GM12878 (cell line): ENCODE measurements around the gene AFTPH. TPM values are rescaled to one million over a fixed set of nuclear protein-coding genes. Genes with fewer than 3 reads are reported as not detected.

ENCODE experiments used
- ATAC-seq: fragments of 200-7000 bp; cut with Tn5 transposase; 3 replicates; pipeline ENCODE4 v1.9.1; 2020; ENCODE audit warnings: mild to moderate bottlenecking, moderate library complexity
- BruUV-seq: library from RNA; stranded (reverse); fragments of 400-500 nt; replicated peaks from 2 replicates; lab custom pipeline; 2021; lab: Mats Ljungman, UMichigan
- CTCF ChIA-PET: fragments of 300-600 bp; sonication (Branson Sonifier 250); formaldehyde crosslinking; extraction: SDS; loops from one replicate; lab custom pipeline; 2021; ENCODE audit warnings: inconsistent platforms; lab: Yijun Ruan, JAX
- POLR2A ChIA-PET: fragments of 350-600 bp; formaldehyde crosslinking; extraction: SDS; loops from one replicate; lab custom pipeline; 2021; ENCODE audit warnings: inconsistent platforms; lab: Charles Lee
- RAD21 ChIA-PET: fragments of 300-600 bp; sonication (Branson Sonifier 250); formaldehyde crosslinking; loops from one replicate; lab custom pipeline; 2023; ENCODE audit warnings: antibody characterized with exemption; ENCODE audit not compliant: unreplicated experiment; lab: Charles Lee
- SMC1A ChIA-PET: fragments of 300-600 bp; sonication (Branson Sonifier 250); formaldehyde crosslinking; loops from one replicate; lab custom pipeline; 2023; ENCODE audit not compliant: unreplicated experiment, uncharacterized antibody; lab: Charles Lee
- DNase-seq: peaks from one replicate; pipeline ENCODE4 v3.0.0-alpha.2; 2011; ENCODE audit warnings: low read depth, low spot score
- FAIRE-seq: peaks from 3 replicates; lab custom pipeline; 2011; peaks lifted over from hg19 to GRCh38; lab: Jason Lieb, UNC
- H2AFZ ChIP-seq: 2 replicates; pipeline ENCODE4 v1.6.0; 2011; ENCODE audit warnings: low read depth, low read length, control low read depth; ENCODE audit not compliant: control insufficient read depth
- H3K27ac ChIP-seq: 2 replicates; pipeline ENCODE4 v1.5.1; 2011; ENCODE audit warnings: control low read depth; ENCODE audit not compliant: control insufficient read depth, insufficient read depth
- H3K27me3 ChIP-seq, 2 experiments: replicated peaks in 1 of 2; 2 replicates each; pipeline versions ENCODE4 v1.6.0 to v1.6.1; 2011; ENCODE audit warnings: low read length in 1 of 2; ENCODE audit not compliant: control insufficient read depth in 2 of 2, insufficient read depth in 2 of 2
- H3K36me3 ChIP-seq, 2 experiments: 2 replicates each; pipeline ENCODE4 v1.5.1; 2011; ENCODE audit warnings: low read length in 1 of 2; ENCODE audit not compliant: control insufficient read depth in 2 of 2, insufficient read depth in 2 of 2
- H3K4me1 ChIP-seq: 2 replicates; pipeline ENCODE4 v1.6.1; 2011; ENCODE audit warnings: mild to moderate bottlenecking, low read length, moderate library complexity, mixed read lengths; ENCODE audit not compliant: control insufficient read depth, insufficient read depth
- H3K4me2 ChIP-seq: 2 replicates; pipeline ENCODE4 v1.6.0; 2011; ENCODE audit warnings: control low read depth; ENCODE audit not compliant: control insufficient read depth, insufficient read depth
- H3K4me3 ChIP-seq: fragments of 200-600 bp; sonication (generic); 2 replicates; pipeline ENCODE4 v1.5.1; 2016
- H3K79me2 ChIP-seq: 2 replicates; pipeline ENCODE4 v1.6.0; 2011; ENCODE audit warnings: low read length; ENCODE audit not compliant: control insufficient read depth, insufficient read depth
- H3K9ac ChIP-seq: 2 replicates; pipeline ENCODE4 v1.8.0; 2011; ENCODE audit warnings: low read length, control low read depth, mixed read lengths; ENCODE audit not compliant: control insufficient read depth, insufficient read depth
- H3K9me3 ChIP-seq: replicated peaks from 3 replicates; pipeline ENCODE4 v1.5.1; 2011; ENCODE audit warnings: mild to moderate bottlenecking, low read length; ENCODE audit not compliant: control insufficient read depth, insufficient read depth
- H4K20me1 ChIP-seq: 2 replicates; pipeline ENCODE4 v1.6.0; 2011; ENCODE audit not compliant: control insufficient read depth, insufficient read depth
- DPF2 ChIP-seq: fragments of 450-650 bp; IDR thresholded peaks from 2 replicates; pipeline ENCODE4 v1.6.1; 2017; ENCODE audit warnings: mild to moderate bottlenecking
- ELK1 ChIP-seq: IDR thresholded peaks from 2 replicates; pipeline ENCODE4 v1.6.1; 2012; ENCODE audit warnings: low read depth, low read length, improper control_type of control experiment
- ETV6 ChIP-seq, 2 experiments: fragments of 450-650 bp in 1 of 2; IDR thresholded peaks in 1 of 2; conservative IDR thresholded peaks in 1 of 2; 2 replicates each; pipeline ENCODE4 v1.6.1; 2014; ENCODE audit warnings: antibody characterized with exemption in 1 of 2, borderline replicate concordance in 1 of 2, low read depth in 1 of 2, mild to moderate bottlenecking in 1 of 2, moderate library complexity in 1 of 2
- NFYB ChIP-seq: IDR thresholded peaks from 2 replicates; pipeline ENCODE4 v1.6.1; 2011; ENCODE audit warnings: low read depth, mild to moderate bottlenecking, low read length, improper control_type of control experiment, moderate library complexity; ENCODE audit not compliant: insufficient read depth
- POU2F2 ChIP-seq: IDR thresholded peaks from 3 replicates; pipeline ENCODE4 v1.6.1; 2011; ENCODE audit warnings: low read depth, mild to moderate bottlenecking, low read length, borderline replicate concordance
- RAD21 ChIP-seq: IDR thresholded peaks from 2 replicates; pipeline ENCODE4 v1.6.1; 2011; ENCODE audit warnings: mild to moderate bottlenecking, low read depth, low read length, moderate library complexity; ENCODE audit not compliant: insufficient read depth
- RBBP5 ChIP-seq: fragments of 200-600 bp; sonication (generic); conservative IDR thresholded peaks from 2 replicates; pipeline ENCODE4 v1.6.1; 2016
- RCOR1 ChIP-seq: conservative IDR thresholded peaks from 2 replicates; pipeline ENCODE4 v1.6.1; 2012; ENCODE audit warnings: low read depth, low read length, improper control_type of control experiment
- SREBF2 ChIP-seq: IDR thresholded peaks from 2 replicates; pipeline ENCODE4 v1.6.1; 2012; ENCODE audit warnings: mild to moderate bottlenecking, low read length
- TCF3 ChIP-seq: IDR thresholded peaks from 2 replicates; pipeline ENCODE4 v1.6.1; 2012; ENCODE audit warnings: low read depth, mild to moderate bottlenecking, low read length, borderline replicate concordance; ENCODE audit not compliant: insufficient read depth
- ZNF274 ChIP-seq: IDR thresholded peaks from one replicate; pipeline ENCODE4 v1.8.0; 2011; ENCODE audit not compliant: insufficient read length, insufficient read depth
- ZNF622 ChIP-seq: fragments of 450-650 bp; IDR thresholded peaks from 2 replicates; pipeline ENCODE4 v1.6.1; 2017; ENCODE audit warnings: mild to moderate bottlenecking, inconsistent platforms
- ZSCAN29 ChIP-seq: fragments of 450-650 bp; IDR thresholded peaks from 2 replicates; pipeline ENCODE4 v1.6.1; 2017; ENCODE audit warnings: mild to moderate bottlenecking, moderate library complexity
- WGBS: methylation state at CpG from one replicate; pipeline ENCODE4 v1.1.6; 2016; ENCODE audit warnings: low lambda C conversion rate; ENCODE audit not compliant: insufficient replicate concordance, insufficient coverage; ENCODE audit errors: missing lambda C conversion rate; 5-methylcytosine and 5-hydroxymethylcytosine counted together
- in situ Hi-C: fragments of 300-500 bp; cut with MboI; formaldehyde crosslinking; loops from 9 replicates; pipeline ENCODE4 v1.14.3; 2018; ENCODE audit warnings: mixed read lengths
- intact Hi-C: fragments of 100-400 bp; cut with micrococcal nuclease; formaldehyde crosslinking; loops from one replicate; pipeline ENCODE4 v1.14.2; 2022; ENCODE audit not compliant: unreplicated experiment
- polyA plus RNA-seq, 11 experiments: library from polyadenylated mRNA; depleted of rRNA in 4 of 11; unstranded in 6 of 11; stranded (reverse) in 5 of 11; fragments of >200 nt; fragmentation: Nextera tagmentation in 4 of 11; fragmentation: Illumina TruSeq in 1 of 11; extraction: Ambion mirVana in 4 of 11; extraction: Trizol in 1 of 11; gene quantifications; 1 replicate in 1 of 11; 2 replicates in 10 of 11; pipeline versions ENCODE4 v1.2.1 to v1.2.3, GENCODE V29; 2011 to 2016; ENCODE audit warnings: inconsistent platforms in 2 of 11, missing spikeins in 2 of 11, low read depth in 1 of 11
- total RNA-seq, 4 experiments: library from RNA; depleted of rRNA in 3 of 4; stranded (reverse); fragments of >200 nt in 3 of 4; fragmentation: Illumina TruSeq in 1 of 4; extraction: Trizol in 1 of 4; gene quantifications; 2 replicates each; pipeline versions ENCODE4 v1.2.1 to v1.2.3, GENCODE V29; 2013 to 2021
- TF ChIP-seq, protein P1 (sequence below): fragments of 450-650 bp; formaldehyde crosslinking; IDR thresholded peaks from 2 replicates; pipeline ENCODE4 v1.4.0; 2020; ENCODE audit warnings: mild to moderate bottlenecking, moderate library complexity

The AFTPH gene
- total and polyA plus RNA-seq, 10 of the 15 experiments (the other 5 are each of a cell fraction or from before 2014, with no cell fraction given) = 25.6 to 77.3 (median 39.5) TPM

GRCh38 chr2:64568836-64569235 is 44.7 kb downstream of the AFTPH start:
- no peaks in the 10 kb centered on the region for H3K9me3 ChIP-seq
- no peak overlapping the region for H3K4me3 ChIP-seq
- FAIRE-seq = no peak
- no peak overlapping the region for H2AFZ ChIP-seq
- ChIA-PET RAD21 (interaction anchor here (2.2 kb wide), 1 partner anchor 13 kb away, joined by 6 read pairs; no protein-coding TSS in a partner anchor), POLR2A (interaction anchor here (1.0 to 1.9 kb wide), 3 partner anchors 11 to 45 kb away, joined by 3 to 6 read pairs (median 4); partner anchors contain the start of gene AFTPH), CTCF (interaction anchor here (0.8 to 5.3 kb wide), 6 partner anchors 8 to 238 kb away, joined by 4 to 34 read pairs (median 5); partner anchors contain the start of gene AFTPH), SMC1A (interaction anchor here (0.8 to 1.5 kb wide), 8 partner anchors 12 to 81 kb away, joined by 3 to 5 read pairs (median 3); no protein-coding TSS in a partner anchor)
- no peak for DNase-seq
- H3K27me3 ChIP-seq = no peaks in the 10 kb centered on the region
- no peak overlapping the region for H3K9ac ChIP-seq
- ATAC-seq = no peak
- no peak overlapping the region for H3K27ac ChIP-seq
- no peaks in the 10 kb centered on the region for H4K20me1 ChIP-seq
- TF ChIP-seq ZSCAN29 (no peak), ELK1 (no peak), NFYB (no peak), POU2F2 (no peak), ETV6 (conservative IDR thresholded peaks at IDR 0.05 in 1 of 2, IDR thresholded peaks at IDR 0.05 in 1 of 2; ENCODE audit: borderline replicate concordance in 1 of 2, low read depth in 1 of 2) (no peak), RAD21 (no peak), SREBF2 (no peak), ZNF622 (no peak), DPF2 (no peak), TCF3 (no peak), RBBP5 (no peak), ZNF274 (no peak), RCOR1 (no peak)
- TF ChIP-seq, protein P1, sequence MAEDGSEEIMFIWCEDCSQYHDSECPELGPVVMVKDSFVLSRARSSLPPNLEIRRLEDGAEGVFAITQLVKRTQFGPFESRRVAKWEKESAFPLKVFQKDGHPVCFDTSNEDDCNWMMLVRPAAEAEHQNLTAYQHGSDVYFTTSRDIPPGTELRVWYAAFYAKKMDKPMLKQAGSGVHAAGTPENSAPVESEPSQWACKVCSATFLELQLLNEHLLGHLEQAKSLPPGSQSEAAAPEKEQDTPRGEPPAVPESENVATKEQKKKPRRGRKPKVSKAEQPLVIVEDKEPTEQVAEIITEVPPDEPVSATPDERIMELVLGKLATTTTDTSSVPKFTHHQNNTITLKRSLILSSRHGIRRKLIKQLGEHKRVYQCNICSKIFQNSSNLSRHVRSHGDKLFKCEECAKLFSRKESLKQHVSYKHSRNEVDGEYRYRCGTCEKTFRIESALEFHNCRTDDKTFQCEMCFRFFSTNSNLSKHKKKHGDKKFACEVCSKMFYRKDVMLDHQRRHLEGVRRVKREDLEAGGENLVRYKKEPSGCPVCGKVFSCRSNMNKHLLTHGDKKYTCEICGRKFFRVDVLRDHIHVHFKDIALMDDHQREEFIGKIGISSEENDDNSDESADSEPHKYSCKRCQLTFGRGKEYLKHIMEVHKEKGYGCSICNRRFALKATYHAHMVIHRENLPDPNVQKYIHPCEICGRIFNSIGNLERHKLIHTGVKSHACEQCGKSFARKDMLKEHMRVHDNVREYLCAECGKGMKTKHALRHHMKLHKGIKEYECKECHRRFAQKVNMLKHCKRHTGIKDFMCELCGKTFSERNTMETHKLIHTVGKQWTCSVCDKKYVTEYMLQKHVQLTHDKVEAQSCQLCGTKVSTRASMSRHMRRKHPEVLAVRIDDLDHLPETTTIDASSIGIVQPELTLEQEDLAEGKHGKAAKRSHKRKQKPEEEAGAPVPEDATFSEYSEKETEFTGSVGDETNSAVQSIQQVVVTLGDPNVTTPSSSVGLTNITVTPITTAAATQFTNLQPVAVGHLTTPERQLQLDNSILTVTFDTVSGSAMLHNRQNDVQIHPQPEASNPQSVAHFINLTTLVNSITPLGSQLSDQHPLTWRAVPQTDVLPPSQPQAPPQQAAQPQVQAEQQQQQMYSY (CRISPR knock-in tag) = no peak
- no TSS peak for BruUV-seq
- in situ Hi-C loops (no loop called here), intact Hi-C loops (no loop called here)
- 98% methylated on average over 6 of the region's 7 CpGs for WGBS
- no peaks in the 10 kb centered on the region; the same call in 1 of the 2 replicates for H3K4me1 ChIP-seq
- H3K36me3 ChIP-seq = peaks cover 0 to 23% of the 10 kb centered on the region in 2 experiments; a peak in 1 of 4 replicates
- peaks cover 23% of the 10 kb centered on the region for H3K79me2 ChIP-seq
- no peak overlapping the region for H3K4me2 ChIP-seq
